ENCODE measurements around the gene CEMIP2.
"Not testable (repeated sequence)": the region's sequence is repeated elsewhere in the genome, so short reads cannot be mapped to it uniquely, and the experiment has no call there.

The CEMIP2 gene

DNA sequence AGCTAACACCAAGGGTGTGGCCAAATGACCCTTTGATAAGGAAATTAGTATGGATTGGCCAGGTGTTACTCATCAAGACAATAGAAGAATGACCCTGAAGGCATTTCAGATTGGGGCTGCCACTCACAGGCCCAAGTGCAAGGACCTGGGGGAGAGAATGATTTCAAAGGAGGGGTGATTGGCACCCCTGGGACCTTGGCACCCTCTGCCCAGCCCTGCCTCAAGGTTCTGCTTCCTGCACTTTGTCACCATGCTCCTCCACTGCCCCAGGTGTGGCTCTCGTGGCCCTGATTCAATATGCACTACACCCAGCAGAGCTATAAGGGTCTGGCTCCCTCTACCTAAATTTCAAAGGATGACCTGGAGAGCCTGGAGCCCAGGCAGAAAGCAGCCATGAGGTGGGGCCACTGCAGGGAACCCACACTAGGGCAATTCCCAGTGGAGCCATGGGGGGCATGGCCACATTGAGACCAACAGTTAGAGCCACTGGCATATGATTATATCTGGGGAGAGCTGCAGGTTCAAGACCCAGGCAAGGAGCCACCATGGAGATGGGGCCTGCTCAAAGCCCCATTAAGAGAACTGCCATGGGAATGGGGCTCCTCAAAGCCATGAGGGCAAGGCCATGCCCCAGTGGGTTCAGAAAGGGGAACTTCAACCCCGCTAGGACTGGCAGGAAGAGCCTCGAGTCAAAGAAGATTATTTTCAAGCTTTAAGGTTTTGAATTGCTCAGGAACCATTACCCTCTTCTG, 93.0 kb downstream of the CEMIP2 start:
- DNase-seq: no peak

DNA sequence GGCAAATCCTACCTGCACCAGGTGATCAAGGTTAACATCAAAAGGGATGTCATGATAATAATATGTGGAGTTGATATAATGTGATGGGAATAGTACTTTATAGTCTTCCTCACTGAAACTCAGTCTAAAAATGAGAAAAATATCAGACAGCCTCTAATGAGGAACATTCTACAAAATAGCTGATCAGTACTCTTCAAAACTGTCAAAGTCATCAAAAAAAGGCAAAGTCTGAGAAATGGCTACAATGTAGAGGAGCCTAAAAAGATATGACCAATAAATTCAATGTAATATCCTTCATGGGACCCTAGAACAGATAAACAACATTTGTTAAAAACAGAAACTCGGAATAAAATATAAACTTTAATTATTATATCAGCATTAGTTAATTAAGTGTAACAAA, 95.7 kb downstream of the CEMIP2 start:
- no peak for DNase-seq

DNA sequence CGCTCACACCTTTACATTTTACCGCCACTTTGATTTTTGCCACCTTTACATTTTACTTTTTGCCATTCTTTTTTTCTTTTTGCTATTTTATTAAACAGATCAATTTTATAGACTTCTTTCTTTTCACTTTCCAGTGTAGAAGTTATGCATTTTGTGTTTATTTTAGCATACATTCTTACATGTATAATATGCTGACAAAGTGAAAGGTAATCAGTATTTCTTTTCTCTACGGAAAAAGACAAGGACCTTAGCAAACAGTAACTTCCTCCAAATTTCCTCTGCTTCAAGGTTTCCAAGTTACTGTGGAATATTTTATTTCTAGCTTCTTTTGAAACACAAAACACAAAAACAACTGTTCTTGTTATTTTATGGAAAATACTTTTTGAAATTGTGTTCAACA, 97.0 kb downstream of the CEMIP2 start:
- DNase-seq: no peak

DNA sequence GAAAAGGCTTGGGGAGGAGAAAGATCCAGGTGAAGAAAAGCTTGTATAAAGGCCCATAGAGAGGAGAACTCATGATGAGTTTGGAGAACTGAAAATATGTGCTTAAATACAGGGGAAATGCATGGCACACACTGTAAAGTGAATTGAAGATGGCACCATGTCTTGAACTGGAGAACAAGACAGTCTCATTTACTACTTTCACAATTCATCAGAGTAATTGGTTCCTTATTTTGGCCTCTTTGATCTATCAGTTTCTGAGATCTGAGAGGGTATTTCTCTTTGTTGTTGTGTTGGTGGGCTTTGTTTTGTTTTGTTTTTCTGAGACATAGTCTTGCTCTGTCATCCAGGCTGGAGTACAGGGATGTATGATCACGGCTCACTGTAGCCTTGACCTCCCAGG, 98.2 kb downstream of the CEMIP2 start:
- no peak for DNase-seq

DNA sequence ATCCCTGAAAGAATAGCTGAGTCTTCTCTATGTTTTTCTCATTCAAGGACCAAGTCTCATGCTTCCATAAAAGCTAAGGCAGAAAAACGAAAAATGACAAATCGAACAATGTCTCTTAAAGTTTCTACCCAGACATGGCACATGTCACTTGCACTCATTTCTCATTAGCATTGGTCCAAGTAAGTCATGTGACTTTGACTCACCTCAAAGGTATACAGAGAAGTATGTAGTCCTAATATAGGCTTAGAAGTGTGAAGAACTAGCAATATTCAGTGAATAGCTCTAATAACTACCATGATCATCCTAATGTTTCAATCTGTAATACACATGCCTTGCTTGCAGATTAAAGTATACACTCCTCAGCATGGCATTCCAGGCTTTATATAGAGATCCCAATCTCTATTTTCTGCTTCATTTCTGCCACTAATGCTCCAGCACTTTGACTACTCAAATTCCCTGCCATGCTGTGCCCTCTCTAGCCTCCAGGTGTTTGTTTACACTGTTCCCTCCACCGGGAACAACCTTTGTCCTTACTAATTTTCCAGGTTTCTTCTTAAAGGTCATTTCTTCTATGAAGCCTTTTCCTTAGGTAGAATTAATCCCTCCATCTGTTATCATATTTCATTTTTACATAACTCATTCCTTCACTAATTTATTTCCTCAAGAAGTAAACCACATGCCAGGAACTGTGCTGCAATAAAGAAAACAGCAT, 98.9 kb downstream of the CEMIP2 start:
- no peak for DNase-seq

DNA sequence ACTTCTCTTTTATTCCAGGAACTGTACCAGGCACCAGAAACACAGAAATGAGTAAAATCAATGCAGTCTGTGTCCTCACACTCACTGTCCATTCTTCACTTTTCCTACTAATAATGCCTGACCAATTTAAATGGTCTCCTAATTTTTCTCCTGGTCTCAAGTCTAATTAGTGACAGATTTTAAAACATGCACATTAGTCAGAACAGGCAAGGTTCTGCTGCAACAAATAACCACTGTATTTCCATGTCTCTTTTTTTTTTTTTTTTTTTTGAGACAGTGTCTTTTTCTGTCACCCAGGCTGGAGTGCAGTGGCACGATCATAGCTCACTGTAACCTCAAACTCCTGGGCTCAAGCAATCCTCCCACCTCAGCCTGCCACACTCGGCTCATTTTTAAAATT, 99.6 kb downstream of the CEMIP2 start:
- no peak for DNase-seq

DNA sequence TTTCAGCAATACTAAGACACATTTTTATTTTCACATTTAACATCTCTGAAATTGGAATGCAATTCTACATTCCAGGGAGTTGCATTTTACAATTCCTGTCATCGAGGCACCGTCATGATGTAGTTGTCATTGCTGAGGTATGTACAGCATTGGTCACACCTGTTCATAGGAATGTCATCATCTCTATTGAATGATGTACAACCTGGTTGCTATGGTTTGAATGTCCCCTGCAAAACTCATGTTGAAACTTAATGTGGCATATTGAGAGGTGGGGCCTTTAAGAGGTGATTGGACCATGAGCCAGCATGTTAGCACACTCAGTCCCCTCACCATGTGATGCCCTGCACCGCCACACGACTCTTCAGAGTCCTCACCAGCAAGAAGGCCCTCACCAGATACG, 103.1 kb downstream of the CEMIP2 start:
- DNase-seq: no peak

DNA sequence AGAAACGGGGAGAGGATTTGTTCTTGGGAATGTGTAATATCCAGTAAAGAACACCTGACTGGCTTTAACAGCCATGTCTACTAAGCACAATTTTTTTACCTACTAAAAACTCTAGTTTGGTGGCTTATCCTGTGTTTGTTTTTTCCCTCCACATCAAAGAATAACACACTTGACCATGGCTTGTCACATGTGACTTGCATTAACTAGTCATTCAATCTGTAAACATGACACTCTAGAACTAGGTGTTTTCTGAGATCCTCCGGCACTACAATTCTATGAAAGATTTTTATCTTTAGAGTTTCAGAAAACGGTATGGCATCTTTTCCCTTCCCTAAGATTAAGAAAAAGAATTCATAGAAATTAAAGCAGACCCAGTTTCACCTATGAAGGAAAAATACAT, 103.7 kb downstream of the CEMIP2 start:
- no peak for DNase-seq

DNA sequence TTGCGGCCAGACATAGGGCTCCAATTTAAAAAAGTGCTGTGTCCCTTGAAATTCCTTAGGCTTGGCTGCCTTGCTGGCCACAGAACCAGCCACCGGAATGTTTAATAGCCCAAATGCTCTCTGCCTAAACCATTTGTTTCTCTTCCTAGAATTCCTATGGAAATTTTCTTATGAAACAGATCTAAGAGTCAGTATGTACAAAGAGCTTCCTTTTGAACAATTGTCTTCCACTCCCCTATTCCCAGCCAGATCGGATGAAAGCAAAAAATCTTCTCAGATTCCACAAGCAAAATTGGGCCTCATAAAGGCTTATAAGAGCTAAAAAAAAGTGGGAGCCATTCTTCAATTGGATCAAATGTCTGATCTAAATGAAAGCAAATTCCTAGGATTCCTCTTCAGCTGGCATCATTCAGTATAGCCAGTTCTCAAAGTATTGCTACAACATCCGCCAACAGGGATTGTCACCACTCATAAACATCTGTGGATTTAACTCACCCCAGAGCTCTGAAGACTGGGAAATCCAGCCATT, 104.3 kb downstream of the CEMIP2 start:
- DNase-seq: no peak

DNA sequence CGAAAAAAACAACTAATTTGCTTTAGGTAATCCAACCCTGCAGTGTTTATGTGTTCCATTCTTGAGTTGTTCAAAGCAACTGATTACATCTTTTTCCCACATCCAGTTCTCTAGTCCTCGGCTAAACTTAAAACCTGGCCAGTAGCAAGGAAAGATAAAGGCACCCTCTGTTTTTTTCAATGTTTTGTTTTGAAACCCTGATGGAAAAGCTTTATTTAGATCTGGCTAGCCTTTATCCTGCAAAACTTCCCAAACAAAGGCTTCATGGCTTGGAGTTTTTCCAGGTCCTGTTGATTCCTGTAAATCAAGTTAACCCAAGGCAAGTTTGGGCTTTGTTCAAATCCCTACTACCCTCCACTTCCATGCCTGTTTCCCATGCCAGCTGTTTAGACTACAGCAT, 105.1 kb downstream of the CEMIP2 start:
- DNase-seq: no peak

DNA sequence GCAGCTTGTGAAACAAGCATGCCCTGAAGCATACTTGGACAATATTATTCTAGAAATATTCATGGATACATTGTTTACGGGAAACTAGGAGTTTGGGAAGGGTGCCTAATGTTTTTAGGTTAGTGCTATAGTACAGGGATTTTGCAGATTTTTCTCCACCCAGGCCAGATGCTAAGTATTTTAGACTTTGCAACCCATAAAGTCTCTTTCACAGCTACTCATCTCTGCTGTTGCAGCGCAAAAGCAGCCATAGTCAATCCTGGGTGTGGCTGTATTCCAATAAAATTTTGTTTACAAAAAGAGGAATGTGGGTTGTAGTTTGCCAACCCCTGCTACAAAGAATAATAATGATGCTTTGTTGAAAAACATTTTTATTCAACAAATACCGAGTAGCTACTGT, 106.2 kb downstream of the CEMIP2 start:
- no peak for DNase-seq

DNA sequence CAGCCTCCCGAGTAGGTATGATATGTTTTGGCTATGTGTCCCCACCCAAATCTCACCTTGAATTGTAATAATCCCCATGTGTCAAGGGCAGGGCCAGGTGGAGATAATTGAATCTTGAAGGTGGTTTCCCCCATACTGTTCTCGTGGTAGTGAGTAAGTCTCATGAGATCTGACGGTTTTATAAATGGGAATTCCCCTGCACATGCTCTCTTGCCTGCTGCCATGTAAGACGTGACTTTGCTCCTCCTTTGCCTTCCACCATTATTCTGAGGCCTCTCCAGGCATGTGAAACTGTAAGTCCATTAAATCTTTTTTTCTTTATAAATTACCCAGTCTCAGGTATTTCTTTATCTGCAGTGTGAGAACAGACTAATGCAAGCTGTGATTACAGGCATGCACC, 111.0 kb downstream of the CEMIP2 start:
- not testable (repeated sequence) for DNase-seq

DNA sequence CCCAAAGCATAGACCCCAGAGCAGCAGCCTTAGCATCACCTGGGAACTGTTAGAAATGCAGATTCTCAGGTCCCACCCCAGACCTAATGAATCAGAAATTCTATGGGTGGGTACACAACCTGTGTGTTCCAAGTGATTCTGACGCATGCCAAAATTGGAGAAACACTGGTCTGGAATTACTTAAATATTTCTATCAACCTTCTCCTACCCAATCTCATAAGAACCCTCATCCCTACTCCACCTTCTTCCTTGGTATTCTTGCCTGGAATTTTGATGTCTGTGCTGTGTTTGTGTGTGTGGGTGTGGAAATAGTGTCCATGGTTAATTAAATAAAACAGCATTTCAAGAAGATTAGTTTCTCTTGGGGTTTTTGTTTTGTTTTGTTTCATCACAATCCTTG, 111.8 kb downstream of the CEMIP2 start:
- no peak for DNase-seq

DNA sequence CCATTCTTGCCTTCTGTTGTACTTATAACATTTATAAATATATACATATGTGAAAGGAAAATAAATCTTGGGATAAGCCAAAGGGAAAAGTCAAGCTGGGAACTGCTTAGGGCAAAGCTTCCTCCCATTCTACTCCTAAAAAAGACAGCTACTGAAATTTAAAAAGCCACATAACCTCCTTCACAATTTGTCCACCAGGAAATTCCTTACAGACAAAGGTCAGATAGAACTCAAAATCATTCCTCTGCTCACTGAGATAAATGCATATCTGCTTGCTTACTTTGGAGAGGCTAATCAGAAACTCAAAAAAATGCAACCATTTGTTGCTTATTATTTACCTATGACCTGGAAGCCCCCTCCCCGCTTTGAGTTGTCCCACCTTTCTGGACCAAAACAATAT, 112.5 kb downstream of the CEMIP2 start:
- no peak for DNase-seq

DNA sequence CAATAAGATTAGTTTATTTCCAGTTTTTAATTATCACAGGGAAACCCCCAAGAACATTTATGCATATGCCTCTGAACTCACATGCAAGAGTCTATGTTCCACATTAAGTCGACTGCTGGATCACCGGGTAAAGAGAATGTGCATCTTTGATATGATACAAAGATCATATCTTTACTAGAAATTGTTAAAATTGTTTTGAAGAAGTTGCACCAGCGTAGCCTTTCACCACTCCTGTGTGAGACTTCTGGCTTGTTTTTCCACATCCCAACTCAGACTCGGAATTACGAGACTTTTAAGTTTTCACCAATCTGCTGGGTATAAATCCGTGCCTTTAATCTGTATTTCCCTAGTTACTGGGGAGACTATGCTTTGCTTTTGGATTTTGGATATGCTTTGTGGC, 113.2 kb downstream of the CEMIP2 start:
- DNase-seq: no peak

DNA sequence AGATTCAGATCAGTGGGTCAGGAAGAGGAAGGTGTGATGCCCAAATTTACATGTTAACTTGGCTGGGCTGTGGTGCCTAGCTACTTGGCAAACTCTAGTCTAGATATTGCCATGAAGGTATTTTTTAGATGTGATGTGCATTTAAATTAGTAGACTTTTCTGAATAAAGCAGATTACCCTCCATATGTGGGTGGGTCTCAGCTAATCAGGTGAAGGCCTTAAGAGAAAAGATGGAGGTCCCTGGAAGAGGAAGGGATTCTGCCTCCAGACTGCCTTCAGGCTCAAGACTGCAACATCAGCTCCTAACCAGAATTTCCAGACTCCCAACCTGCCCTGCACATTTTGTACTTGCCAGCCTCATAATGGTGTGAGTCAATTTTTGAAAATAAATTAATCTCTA, 115.8 kb downstream of the CEMIP2 start:
- DNase-seq: no peak

DNA sequence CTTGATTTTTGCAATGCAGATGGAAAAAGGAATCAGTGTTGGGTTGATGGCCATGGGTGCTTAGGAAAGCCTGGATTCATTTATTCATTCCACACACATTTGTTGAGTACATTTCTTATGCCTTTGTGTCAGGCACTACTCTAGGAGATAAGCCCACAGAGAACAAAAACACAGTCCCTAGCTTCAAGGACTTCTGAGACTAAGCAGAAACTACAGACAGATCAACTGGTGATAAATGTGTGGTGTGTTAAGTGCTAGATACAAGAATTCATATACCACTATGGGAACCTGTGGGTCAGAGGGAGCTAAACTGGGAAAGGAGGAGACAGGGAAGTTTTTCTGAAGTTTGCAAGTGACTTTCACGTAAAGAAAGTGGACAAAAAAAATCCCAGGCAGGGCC, 119.9 kb downstream of the CEMIP2 start:
- no peak for DNase-seq

DNA sequence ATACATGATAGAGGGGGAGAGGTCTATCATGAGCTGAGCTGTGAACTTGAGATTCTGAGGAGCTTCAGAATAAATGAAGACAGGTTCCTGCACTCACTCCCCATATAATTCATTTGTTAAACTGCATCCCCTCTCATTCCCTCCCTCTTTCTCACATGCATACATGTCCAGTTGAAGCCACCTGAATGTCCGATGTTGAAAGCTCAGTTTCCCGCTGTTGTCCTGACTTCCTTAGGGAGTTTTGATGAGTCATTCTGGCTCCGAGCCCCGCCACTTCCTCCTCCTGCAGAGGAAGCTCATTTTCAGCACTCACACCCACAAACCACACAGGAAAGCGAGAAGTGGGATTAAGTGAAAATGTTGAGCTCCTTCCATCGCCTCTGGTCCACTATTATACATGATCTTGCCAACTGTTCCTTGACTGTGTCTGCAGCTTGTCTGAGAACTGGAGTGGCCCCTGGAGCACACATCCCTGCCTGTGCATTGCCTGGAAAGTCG, 121.2 kb downstream of the CEMIP2 start:
- no peak for DNase-seq

DNA sequence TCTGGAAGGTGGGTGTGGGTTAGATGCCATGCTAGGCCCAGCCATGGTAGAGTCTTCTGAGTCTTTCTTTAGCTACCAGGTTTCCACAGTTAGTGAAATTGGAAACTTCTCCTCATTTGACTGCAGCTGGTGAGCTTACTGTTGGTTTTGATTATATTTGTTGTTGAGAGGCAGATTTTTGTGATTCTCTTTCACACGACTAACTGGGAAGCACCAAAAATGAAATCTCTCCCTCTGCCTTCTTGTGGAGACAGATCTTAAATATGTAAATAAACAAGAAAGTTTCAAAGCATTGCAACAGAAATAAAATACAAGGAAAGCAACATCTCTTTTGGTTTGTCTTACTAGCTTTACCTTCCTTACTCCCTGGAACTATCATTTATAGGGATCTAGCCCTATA, 122.2 kb downstream of the CEMIP2 start:
- DNase-seq: no peak

DNA sequence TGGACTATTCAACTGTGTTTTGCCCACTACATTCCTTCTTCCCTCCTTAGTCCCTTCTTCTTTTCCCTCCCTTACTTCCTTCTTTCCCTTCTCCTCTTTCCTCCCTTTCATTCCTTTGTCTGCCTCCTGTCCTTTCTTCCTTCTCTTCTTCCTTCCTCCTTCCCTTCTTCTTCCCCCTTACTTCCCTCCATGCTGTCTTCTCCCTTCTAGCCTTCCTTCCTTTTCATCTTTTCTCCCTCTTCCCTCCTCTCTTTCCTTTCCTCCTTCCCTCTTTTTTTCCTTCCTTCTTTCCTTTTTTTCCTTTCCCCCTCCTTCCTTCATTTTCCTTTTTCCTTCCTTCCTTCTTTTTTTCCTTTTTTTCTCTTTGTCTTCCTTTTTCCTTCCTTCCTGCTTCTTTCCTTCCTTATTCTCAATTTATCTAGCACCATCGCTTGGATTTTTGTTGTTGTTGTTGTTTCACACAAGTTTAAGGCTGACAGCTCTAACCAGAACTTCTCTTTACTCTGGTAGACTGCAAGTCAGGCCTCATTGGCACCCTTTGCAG, 123.4 kb downstream of the CEMIP2 start:
- no peak for DNase-seq

DNA sequence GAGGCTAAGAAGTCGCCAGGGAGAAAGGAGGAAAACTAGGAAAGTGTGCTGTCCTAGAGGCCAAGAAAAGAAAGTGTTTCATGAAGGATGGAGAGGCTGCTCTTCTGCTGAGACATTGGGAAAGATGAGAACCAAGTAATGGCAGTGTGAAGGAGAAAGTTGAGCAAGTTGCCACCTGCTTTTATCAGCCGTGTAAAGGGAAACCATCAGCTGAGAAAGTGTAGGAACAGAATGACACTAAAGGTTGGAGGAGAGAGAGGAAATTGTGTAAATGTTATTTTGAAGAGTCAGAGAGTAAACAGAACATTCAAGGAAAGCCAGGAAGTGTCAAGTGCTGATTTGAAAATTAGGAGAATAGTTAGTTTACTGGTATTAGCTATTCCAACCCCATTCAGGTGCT, 125.0 kb downstream of the CEMIP2 start:
- DNase-seq: no peak

DNA sequence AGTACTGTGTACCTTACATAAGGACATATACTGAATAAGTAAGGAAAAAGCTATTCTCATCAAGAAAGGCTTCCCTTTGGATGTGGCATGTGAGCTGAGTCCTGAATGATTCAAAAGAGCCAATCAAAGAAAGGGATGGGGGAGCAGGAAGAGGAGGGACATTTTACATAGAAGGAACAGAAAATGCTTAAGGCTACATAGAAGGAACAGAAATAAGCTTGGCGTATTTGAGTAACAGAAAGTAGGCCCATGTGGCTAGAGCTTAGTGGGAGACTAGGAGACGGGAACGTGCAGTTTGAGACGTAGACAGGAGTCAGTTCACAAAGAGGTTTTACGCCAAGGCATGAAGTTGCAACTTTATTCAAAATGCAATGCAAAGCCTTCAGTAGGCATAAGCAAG, 126.3 kb downstream of the CEMIP2 start:
- DNase-seq: no peak

DNA sequence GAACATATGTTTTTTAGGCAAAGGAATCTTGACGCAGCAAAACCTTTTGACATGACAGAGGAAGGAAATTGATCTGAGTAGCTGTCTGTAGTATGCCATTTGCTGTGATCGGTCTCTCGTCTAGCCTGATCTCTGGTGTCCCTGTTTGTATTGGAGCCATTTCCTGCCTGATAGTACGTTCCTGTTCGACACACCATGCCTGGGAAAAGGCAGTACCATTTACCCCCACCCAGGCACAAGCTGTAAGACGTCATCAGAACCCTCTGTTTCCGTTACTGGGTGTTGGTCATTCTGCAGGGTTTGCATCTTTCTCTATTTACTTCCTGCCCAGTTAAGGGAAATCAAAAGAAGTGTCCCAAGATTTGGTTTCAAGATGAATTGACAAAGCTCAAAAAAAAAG, 129.7 kb downstream of the CEMIP2 start:
- DNase-seq: no peak

DNA sequence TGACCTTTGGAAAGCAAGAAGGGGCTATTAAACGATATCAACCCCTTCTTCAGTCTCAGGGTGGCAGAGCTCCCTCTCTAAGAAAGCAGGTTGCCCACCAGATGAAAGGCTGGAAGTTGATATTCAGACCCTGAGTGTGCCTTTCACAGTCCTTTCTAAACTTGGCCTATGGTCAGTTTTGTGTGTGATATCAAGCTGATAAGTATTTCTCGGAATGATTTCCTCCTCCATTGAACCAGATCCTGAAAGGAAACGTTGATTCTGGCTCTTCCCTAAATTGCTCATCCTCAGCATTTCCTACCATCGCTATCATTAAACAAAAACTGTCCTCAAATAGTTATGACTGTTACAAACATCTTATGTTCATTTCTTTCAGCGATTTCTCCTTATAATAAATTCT, 130.4 kb downstream of the CEMIP2 start:
- DNase-seq: no peak
